ENCODE results near the gene LRRC8E.

Gene LRRC8E

GRCh38 chr19:7933828-7934725, 45.8 kb downstream of the LRRC8E start:
- DNase-seq = no peak

- DNase-seq = no peak
Observed at GRCh38 chr19:7934766-7935165, 46.5 kb downstream of the LRRC8E start.

- DNase-seq = no peak
Observed at GRCh38 chr19:7940841-7941240, 52.5 kb downstream of the LRRC8E start.

GRCh38 chr19:7941895-7942596, 53.7 kb downstream of the LRRC8E start:
- DNase-seq = no peak

GRCh38 chr19:7942981-7943443, 54.7 kb downstream of the LRRC8E start:
- no peak for DNase-seq

- peak; percentile 99 for DNase-seq
Observed at GRCh38 chr19:7943444-7944176, 55.3 kb downstream of the LRRC8E start, which contains the start of gene TIMM44. TIMM44 (minus strand) TSS chr19:7943666; CDS start chr19:7943651, 15 bp downstream.

GRCh38 chr19:7944177-7944761, 56.0 kb downstream of the LRRC8E start:
- DNase-seq = peak; percentile 84

- no peak for DNase-seq
Observed at GRCh38 chr19:7947939-7948338, 59.6 kb downstream of the LRRC8E start.

Data from NCI-H1092 (cell line).